Pons (tissue), 1 donor: ENCODE measurements around the gene SLC39A11.
"Not testable (repeated sequence)": the region's sequence is repeated elsewhere in the genome, so short reads cannot be mapped to it uniquely, and the experiment has no call there.

Experiments used
- DNase-seq: peaks from one replicate; pipeline ENCODE4 v3.0.0-alpha.2; 2016; ENCODE audit warnings: low spot score

Gene SLC39A11

DNA sequence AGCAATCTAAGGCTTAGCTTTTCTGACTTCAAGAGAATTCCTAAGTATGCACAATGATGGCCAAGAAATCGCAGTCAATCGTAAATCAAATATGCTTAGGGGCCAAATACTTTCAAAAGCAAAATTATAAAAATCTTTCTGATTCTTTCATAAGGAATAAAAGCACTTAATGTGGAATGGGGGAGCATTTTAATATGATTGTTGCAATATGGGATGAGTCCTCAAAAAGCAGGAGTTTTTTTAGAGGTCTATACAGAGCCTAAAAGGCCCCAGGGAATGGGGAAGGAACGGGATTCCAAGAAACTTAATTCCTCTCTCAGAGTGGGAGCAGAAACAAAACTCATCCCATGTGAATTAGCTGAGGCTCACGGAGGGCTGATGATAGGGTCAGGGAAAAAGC, 14.7 kb upstream of the SLC39A11 start:
- DNase-seq: no peak

- no peak for DNase-seq
Observed at GRCh38 chr17:73105431-73105830, 12.9 kb upstream of the SLC39A11 start.

GRCh38 chr17:73104450-73104849, 12.0 kb upstream of the SLC39A11 start:
- DNase-seq: no peak

GRCh38 chr17:73103641-73104335, 11.3 kb upstream of the SLC39A11 start:
- DNase-seq: no peak

DNA sequence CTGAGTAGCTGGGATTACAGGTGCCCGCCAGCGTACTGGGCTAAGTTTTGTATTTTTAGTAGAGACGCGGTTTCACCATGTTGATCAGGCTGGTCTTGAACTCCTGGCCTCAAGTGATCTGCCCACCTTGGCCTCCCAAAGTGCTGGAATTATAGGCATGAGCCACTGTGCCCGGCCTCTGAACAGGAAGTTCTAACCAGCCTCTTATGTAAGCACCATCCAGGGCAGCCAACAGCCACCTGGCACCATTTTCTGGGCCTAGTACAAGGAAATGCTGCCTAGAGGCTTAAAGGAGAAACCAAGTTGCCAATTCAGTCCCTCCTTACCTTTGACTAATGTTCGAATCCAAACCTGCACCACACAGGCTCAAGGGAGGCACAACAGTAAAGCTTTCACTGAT, 8.5 kb upstream of the SLC39A11 start:
- no peak for DNase-seq

DNA sequence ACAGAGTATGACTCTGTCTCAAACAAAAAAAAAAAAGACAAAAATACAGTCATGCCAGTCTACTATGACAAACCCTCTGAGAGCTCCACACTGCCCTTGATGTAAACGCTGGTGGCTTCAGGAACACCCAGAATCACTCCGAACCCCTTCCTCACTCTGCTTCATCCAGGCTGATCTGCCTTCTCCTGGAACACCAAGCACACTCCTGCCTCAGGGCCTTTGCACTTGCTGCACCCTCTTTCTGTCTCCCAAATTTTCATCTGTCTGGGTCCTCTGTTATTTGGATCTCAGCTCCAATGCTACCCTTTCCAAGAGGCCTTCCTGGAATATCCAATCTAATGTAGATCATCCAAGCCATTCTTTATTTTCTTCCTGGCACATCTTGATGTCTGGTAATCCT, 7.9 kb upstream of the SLC39A11 start:
- DNase-seq: no peak

GRCh38 chr17:73099511-73099910, 7.0 kb upstream of the SLC39A11 start:
- no peak for DNase-seq

- DNase-seq: no peak
Observed at GRCh38 chr17:73098919-73099318, 6.4 kb upstream of the SLC39A11 start.

DNA sequence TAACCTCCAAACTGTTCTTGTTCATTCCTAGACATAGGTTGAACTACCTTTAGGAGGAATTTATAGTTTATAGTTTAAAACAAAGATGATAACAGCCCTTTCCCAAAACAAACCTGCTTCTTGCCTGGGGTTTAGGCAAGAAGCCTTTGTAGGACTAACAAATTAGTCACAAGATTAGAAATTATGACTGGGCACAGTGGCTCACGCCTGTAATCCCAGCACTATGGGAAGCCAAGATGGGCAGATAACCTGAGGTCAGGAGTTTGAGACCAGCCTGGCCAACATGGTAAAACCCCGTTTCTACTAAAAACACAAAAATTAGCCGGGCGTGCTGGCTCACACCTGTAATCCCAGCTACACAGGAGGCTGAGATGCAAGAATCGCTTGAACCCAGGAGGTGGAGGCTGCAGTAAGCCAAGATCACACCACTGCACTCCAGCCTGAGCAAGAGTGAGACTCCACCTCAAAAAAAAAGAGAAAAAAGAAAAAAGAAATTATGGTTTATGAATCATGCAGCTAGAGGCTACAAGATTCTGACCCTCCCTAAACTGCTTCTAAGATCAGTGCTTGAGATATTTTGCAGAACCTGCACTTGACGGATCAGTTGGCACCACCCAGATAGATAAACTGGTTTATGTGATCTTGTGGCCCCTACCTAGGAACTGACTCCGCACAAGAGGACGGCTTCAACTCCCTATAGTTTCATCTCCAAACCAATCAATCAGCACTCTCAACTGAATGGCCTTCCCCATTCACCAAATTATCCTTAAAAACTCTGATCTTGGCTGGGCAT, 5.7 kb upstream of the SLC39A11 start:
- not testable (repeated sequence) for DNase-seq

GRCh38 chr17:73096866-73097265, 4.4 kb upstream of the SLC39A11 start:
- no peak for DNase-seq

DNA sequence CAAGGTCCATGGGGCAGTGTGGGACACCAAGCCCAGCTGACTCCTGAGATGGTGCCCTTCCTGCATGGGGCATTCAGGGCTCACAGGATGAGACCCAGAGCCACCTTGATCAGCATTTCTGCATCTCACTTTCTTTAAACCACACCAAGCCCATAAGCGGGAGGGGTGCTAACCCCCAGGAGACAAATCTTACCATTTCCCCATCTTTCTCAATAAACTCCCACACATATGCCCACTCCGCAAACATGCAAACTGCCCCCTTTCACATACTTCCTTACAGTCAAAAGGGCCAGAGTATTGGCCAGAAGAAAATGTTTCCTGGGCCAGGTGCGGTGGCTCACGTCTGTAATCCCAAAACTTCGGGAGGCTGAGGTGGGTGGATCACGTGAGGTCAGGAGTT, 3.7 kb upstream of the SLC39A11 start:
- no peak for DNase-seq

DNA sequence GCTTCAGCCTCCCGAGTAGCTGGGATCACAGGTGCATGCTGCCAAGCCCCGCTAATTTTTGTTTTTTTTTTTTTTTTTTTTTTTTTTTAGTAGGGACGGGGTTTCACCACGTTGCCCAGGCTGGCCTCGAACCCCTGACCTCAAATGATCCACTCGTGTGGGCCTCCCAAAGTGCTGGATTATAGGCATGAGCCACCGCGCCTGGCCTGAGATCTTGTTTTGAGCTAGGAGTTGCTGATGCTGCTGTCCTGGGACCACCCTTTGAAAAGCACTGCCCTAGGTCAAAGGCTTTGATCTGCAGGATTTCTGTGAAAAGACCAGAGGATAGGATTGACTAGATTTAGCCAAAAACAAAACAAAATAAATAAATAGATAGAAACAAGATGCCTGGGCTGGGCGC, 798 bp upstream of the SLC39A11 start:
- DNase-seq: no peak

- peak; percentile 68 for DNase-seq
Observed at GRCh38 chr17:73091770-73092522, 542 bp downstream of the SLC39A11 start.

DNA sequence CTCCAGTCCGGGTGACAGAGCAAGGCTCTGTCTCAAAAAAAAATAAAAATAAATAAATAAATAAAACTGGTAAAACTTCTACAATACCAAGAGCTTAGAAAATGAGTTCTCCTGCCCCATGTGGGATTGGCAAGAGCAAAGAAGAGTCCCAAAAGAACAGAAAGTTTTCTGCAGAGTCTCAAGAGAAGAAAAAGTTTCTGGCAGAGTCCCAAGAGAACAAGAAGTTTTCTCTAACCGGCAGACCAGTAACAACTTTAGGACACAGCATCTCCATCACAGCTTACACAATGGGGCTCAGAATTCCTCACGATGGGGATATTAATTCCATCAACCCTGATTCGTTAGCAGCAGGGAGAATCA, 1.1 kb downstream of the SLC39A11 start:
- no peak for DNase-seq

- peak; percentile 83 for DNase-seq
Observed at GRCh38 chr17:73090396-73091202, 1.9 kb downstream of the SLC39A11 start.

GRCh38 chr17:73089322-73090317, 2.9 kb downstream of the SLC39A11 start:
- DNase-seq: peak; percentile 99

DNA sequence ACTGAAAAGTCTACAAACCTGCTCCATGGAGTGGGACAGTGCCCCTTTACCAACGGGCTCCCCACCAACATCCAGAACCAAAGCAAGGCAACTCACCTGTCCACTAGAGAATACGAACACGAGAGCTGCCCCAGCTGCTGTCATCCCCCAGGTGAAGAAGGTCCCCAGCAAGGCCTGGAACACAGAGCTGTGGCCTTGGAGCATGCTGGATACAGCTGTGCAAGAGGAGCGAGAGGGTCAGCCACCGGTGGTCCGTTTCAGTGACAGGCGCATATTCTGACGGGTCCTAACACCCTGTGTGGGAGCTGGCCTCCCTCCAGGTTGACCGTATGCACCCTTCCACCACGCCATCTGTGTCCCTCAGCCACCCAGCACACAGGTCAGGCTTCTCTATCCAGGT, 3.9 kb downstream of the SLC39A11 start:
- no peak for DNase-seq

DNA sequence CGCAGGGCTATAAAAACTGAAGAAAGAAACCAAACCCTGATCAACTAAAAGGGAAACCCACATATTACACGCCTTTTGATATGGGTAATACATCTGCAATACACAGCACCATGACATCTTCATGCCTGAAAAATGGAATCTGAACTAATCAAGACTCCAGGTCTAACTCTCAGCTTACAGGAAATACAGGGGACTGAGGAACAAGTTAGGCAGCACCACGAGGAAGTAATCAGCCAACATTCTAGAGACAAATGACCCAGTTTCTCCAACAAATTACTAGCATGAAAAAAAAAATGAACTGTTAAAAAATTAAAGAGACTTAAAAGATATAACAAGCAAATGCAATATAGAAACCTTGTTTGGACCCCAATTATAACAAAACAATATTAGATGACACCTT, 9.1 kb downstream of the SLC39A11 start:
- no peak for DNase-seq

DNA sequence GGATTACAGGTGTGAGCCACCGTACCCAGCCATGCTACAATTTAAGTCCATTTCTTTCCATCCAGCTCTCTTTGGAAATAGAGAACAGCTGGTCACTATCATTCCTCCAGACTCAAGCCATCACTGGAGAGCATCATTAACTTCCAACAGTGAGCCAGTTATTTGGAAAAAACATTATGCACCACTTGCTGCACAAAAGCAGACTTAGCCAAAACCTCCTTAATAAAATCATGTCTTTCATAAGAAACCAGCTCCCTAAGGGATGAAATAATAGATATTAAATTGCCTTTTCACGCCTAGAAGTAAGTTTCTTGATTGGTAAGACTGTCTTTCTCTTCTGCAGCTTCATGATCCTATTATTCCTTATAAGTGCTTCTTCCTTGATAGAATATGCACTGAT, 17.9 kb downstream of the SLC39A11 start:
- DNase-seq: no peak

GRCh38 chr17:73072219-73072962, 20.1 kb downstream of the SLC39A11 start:
- no peak for DNase-seq
